Stromal cell of bone marrow (primary cell): Measurements from ENCODE around the gene NOG.
A peak's percentile ranks its signal among the peaks of the same experiment; 100 is the strongest.

ENCODE experiments used
- DNase-seq: peaks from one replicate; pipeline ENCODE4 v3.0.0-alpha.2; 2012; ENCODE audit warnings: low read depth

NOG gene

GRCh38 chr17:56593646-56594319, at the start of gene NOG:
Gene NOG (plus strand): TSS chr17:56593699. CDS start chr17:56594224, 525 bp downstream.
- peak; percentile 33 for DNase-seq

- no peak for DNase-seq
These were observed 48.4 kb upstream of the NOG start for GRCh38 chr17:56545106-56545505.

DNA sequence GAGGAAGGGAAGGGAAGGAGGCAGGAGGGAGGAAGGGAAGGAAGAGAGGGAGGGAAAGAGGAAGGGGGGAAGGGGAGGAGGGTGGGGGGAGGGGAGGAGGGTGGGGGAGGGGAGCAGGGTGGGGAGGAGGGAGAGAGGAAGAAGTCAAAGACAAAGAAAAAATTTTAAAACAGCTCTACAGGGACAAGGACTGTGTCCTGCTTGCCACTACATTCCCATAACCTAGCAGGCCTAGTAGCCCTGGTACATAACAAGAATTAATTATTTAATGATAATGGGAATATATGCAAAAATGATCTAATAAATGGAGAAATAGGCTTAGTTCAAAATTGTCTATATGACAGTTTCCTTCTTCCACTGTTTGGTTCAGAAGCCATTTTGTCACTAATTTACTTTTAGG, 47.6 kb upstream of the NOG start:
- no peak for DNase-seq

DNA sequence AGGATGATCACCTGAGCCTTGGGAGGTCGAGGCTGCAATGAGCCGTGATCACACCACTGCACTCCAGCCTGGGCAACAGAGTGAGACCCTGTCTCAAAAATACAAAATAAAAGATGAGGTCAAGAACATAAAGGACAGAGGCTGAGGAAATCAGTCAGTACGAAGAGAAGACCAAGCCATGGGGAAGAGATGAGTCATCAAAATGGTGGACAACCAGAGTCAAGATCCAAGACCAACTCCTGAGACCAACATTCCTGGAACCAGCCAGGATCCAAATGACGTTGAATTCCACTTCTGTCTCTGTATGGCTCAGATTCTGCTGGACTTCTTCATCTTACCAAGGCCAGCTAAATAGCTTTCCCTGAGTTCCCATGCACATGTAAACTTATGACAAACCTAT, 44.8 kb upstream of the NOG start:
- no peak for DNase-seq

GRCh38 chr17:56549501-56549900, 44.0 kb upstream of the NOG start:
- no peak for DNase-seq

DNA sequence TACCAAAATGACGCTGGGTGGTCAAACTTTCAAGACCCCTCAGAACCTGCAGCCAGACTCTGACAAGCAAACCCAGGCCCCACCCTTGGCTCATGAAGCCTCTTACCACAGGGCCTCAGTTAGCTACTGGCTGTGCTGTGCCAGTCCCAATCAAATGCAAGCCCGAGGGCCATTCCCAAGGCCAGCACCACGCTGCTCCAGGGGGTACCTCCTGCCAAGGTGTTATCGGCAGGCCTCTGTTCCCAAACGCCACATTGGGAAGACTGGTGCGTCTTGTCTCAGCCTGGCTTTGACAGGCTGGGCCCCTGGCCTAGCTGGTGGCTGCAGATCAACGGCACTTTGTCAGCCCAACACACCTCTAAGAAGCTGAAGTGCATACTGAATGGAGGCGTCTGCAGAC, 35.8 kb upstream of the NOG start:
- DNase-seq = no peak

DNA sequence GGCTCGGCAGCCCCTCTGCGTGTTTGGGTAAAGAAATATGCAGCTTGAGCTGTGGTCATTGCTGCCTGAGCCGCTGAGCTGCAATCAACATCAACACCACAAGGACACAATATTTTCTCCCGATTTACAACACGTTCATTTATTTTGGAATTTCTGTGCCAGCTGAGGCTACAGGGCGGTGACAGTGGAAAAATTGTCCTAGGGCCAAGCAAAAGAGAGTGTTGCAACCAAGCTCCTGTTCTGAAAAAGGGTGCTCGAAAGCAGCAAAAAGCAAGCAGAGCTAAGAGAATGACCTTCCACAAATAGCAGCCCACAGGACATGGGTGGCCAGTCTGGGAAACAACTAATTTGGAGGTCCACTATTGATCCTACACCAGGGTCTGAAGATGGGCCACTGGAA, 35.4 kb upstream of the NOG start:
- no peak for DNase-seq

DNA sequence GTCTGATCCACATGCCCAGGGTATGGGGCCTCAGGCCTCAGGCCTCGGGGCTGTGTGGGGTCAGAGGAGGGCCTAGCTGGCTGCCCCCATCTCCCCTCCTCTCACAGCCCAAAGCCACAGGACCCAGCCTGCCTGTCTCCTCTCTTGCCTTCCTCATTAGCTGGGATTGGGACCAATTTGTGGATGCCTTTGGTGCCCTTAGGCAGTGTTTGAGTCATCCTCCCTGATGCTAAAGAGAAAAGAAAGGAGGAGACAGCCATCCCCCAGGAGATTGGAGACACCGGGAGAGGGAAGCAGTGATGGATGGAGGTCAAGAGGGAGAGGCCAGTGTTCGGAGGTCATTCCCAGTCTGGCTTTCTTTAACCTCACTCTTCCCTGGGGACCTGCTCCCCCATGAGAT, 23.3 kb upstream of the NOG start:
- no peak for DNase-seq

GRCh38 chr17:56571456-56571855, 22.0 kb upstream of the NOG start:
- DNase-seq = no peak

DNA sequence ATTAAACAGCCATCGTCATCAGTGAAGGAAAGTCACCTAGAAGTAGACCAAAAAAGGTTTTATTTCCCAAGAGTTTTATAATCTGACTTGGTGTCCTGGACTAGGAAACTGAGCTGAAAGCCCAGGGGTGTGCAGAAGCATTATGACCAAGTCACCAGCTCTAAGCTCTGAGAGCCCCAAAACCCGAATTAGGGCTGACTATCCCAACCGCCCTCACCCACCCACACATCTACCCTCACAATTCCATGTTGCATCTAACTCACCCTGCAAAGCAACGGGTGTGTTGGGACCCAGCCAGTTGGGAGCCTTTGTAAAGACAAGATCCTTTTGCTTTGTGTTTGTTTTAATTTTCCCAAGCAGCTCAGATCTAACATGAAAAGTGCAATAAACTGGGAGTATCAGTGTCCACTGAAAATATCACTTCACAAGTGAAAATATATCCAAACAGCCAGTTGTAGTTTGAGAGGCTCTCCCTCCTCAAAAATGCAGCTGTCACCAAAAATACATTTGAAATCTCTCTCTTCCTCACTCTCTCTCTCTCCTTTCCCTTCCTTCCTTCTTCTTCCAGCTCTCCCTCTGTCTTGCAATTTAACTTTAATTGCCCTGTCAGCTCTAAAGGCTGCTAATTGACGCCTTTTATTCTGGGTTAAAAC, 16.2 kb upstream of the NOG start:
- no peak for DNase-seq

- DNase-seq = no peak
These were observed 15.7 kb upstream of the NOG start for GRCh38 chr17:56577843-56578204.

GRCh38 chr17:56581635-56582627, 11.6 kb upstream of the NOG start:
- no peak for DNase-seq

- DNase-seq = no peak
These were observed 9.7 kb upstream of the NOG start for GRCh38 chr17:56583772-56584171.

DNA sequence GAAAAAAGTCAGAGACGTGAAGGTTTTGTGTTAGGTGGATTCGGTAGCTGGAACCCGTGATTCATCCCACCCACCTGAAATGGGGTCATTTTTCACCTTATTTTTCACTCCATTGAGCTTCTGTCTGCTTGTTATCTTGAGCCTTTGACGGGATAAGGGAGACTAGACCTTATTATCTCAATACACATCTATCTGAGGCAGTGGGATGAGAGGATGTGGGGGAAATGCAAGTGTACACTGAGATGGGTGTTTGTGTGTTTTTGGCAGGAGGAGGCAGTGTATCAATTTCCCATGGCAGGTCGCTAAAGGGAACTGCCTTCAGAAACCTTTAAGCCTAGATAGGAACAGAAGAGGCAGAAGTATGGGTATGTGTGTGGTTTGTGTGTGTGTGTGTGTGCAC, 6.2 kb upstream of the NOG start:
- DNase-seq = no peak

DNA sequence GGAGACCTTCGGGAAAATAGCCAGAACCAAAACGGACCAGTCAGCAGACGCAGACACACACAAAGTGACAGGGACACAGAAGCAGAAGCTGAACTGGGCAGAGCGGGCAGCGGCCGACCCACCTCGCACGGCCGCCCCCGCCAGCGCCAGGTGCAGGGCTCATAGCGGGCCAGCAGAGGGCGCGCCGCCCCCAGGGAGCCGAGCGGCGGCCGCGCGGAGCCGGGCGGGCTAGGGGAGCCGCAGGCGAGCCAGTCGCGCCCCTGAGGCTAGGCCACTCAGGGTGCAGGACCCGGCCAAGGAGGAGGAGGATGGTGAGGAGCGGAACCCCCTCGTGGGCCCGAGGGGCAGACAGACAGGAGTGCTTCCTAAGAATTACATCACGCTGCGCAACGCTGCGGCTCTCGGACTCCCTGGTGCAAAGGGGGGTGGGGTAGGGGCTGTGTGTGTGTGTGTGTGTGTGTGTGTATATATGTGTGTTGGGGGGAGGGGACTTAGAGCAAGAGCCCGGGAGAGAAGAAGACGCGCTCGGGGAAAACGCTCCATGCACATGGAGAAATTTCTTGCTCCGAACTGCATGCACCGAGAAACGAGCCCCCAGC, 913 bp upstream of the NOG start:
- peak; percentile 5 for DNase-seq

- DNase-seq = peak; percentile 4
These were observed 333 bp upstream of the NOG start for GRCh38 chr17:56593086-56593645.

DNA sequence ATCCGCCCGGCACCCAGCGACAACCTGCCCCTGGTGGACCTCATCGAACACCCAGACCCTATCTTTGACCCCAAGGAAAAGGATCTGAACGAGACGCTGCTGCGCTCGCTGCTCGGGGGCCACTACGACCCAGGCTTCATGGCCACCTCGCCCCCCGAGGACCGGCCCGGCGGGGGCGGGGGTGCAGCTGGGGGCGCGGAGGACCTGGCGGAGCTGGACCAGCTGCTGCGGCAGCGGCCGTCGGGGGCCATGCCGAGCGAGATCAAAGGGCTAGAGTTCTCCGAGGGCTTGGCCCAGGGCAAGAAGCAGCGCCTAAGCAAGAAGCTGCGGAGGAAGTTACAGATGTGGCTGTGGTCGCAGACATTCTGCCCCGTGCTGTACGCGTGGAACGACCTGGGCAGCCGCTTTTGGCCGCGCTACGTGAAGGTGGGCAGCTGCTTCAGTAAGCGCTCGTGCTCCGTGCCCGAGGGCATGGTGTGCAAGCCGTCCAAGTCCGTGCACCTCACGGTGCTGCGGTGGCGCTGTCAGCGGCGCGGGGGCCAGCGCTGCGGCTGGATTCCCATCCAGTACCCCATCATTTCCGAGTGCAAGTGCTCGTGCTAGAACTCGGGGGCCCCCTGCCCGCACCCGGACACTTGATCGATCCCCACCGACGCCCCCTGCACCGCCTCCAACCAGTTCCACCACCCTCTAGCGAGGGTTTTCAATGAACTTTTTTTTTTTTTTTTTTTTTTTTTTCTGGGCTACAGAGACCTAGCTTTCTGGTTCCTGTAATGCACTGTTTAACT, 1.0 kb downstream of the NOG start:
- no peak for DNase-seq

- DNase-seq = no peak
These were observed 1.6 kb downstream of the NOG start for GRCh38 chr17:56595108-56595418.

GRCh38 chr17:56595831-56596690, 2.6 kb downstream of the NOG start:
- DNase-seq = no peak

- DNase-seq = no peak
These were observed 3.4 kb downstream of the NOG start for GRCh38 chr17:56596691-56597494.
